Activated CD8-positive, alpha-beta T cell treated with anti-CD3 and anti-CD28 coated beads, Interleukin-2, amount 10 ng/mL, durations not matched to agents 7 days and 5 days (primary cell): ENCODE data around the gene CHST2. TPM values are rescaled to one million over a fixed set of nuclear protein-coding genes. Genes with fewer than 3 reads are reported as not detected.
A peak's percentile ranks its signal among the peaks of the same experiment; 100 is the strongest.
"Not testable (repeated sequence)": the region's sequence is repeated elsewhere in the genome, so short reads cannot be mapped to it uniquely, and the experiment has no call there.

Experiments
- ATAC-seq: fragments of 150-1000 bp; cut with Tn5 transposase; one replicate; pipeline ENCODE4 v1.10.0; 2021; ENCODE audit warnings: moderate library complexity
- CTCF ChIA-PET: fragments of 350-600 bp; sonication (Branson Sonifier 250); formaldehyde crosslinking; loops from one replicate; lab custom pipeline; 2021; ENCODE audit warnings: antibody characterized with exemption; lab: Charles Lee
- POLR2A ChIA-PET: fragments of 350-600 bp; sonication (Branson Sonifier 250); formaldehyde crosslinking; loops from one replicate; lab custom pipeline; 2021; ENCODE audit warnings: antibody characterized with exemption; lab: Charles Lee
- DNase-seq: peaks from one replicate; pipeline ENCODE4 v3.0.0-alpha.2; 2020
- H3K27ac Mint-ChIP-seq: one replicate; pipeline ENCODE4 v1.8.0; 2021; ENCODE audit warnings: mild to moderate bottlenecking, mixed read lengths
- H3K27me3 Mint-ChIP-seq: one replicate; pipeline ENCODE4 v1.8.0; 2021; ENCODE audit warnings: low read depth, mixed read lengths
- H3K36me3 Mint-ChIP-seq: one replicate; pipeline ENCODE4 v1.8.0; 2021; ENCODE audit warnings: low read depth, mixed read lengths
- H3K4me1 Mint-ChIP-seq: one replicate; pipeline ENCODE4 v1.8.0; 2021; ENCODE audit warnings: low read depth, mixed read lengths
- H3K4me3 Mint-ChIP-seq: one replicate; pipeline ENCODE4 v1.8.0; 2021; ENCODE audit warnings: mild to moderate bottlenecking, mixed read lengths
- H3K9me3 Mint-ChIP-seq: one replicate; pipeline ENCODE4 v1.8.0; 2022; ENCODE audit warnings: mixed read lengths; ENCODE audit not compliant: insufficient read depth
- total RNA-seq, 2 experiments: library from RNA; stranded (reverse); gene quantifications; one replicate each; pipeline ENCODE4 v1.2.3, GENCODE V29; 2021

Gene CHST2
- total RNA-seq, 2 experiments from 2014 or later, result 2.3 to 2.4 TPM

DNA sequence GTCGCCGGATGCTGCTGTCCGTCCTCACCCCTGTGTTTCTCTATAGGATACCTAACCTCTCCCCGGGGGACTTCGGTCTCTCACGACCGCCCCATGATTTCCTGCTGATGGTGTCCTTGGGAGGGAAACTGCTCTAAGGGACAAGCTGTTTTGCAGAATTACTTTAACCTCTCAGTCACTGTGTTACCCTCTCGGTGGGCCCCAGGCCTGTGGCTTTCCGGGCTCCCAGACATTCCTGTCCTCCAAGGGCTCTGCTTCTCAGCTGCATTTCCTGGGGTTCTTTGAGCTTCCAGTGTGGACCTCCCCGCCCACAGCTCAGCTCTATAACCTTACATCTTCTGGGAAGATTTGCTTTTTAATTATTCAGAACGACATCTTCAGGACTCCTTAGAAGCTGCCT, 40.9 kb downstream of the CHST2 start:
- H3K27me3 Mint-ChIP-seq, result no peaks in the 10 kb centered on the region
- no peak overlapping the region for H3K4me3 Mint-ChIP-seq
- no peak overlapping the region for H3K27ac Mint-ChIP-seq
- no peaks in the 10 kb centered on the region for H3K36me3 Mint-ChIP-seq
- ATAC-seq (no peak), DNase-seq (no peak)
- POLR2A ChIA-PET, result interaction anchor here (1.2 kb wide), 1 partner anchor 12 kb away, joined by 3 read pairs; no protein-coding TSS in a partner anchor
- H3K4me1 Mint-ChIP-seq, result peaks cover 27% of the 10 kb centered on the region
- CTCF ChIA-PET, result interaction anchor here (1.8 kb wide), 1 partner anchor 36 kb away, joined by 8 read pairs; no protein-coding TSS in a partner anchor
- no peaks in the 10 kb centered on the region for H3K9me3 Mint-ChIP-seq

DNA sequence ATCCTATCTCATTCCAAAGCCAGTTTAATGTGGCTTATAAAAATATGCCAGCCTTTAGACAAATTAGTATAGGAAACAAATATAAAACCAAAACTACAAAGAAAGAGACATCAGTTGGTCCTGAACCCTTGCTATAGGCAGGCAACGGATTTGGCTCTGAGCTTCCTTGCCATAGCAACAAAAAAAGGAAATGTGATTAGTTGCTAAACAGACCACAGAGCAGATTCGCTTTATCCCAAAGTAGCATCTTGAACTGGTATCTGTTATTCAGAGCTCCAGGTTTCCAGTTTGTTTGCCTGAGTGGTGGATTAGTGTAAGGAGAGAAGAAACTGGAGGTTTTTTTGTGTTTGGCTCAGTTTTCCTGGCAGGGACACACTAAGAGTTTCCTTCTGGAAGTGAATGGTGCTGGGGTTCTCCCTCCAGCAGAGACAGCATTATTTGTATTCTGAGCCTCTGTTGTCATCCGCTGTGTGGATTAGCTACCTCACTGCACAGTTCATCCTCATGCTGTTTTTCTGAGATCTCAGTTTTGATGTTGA, 44.1 kb downstream of the CHST2 start:
- H3K27ac Mint-ChIP-seq, result no peak overlapping the region
- no peak overlapping the region for H3K4me3 Mint-ChIP-seq
- peaks cover 39% of the 10 kb centered on the region for H3K4me1 Mint-ChIP-seq
- H3K36me3 Mint-ChIP-seq, result peaks cover 3% of the 10 kb centered on the region
- CTCF ChIA-PET, result interaction anchor here (1.0 to 3.6 kb wide), 4 partner anchors 12 to 511 kb away, joined by 3 to 19 read pairs (median 6); no protein-coding TSS in a partner anchor
- H3K27me3 Mint-ChIP-seq, result no peaks in the 10 kb centered on the region
- ATAC-seq, result no peak
- POLR2A ChIA-PET, result interaction anchor here (1.0 kb wide), 1 partner anchor 39 kb away, joined by 3 read pairs; no protein-coding TSS in a partner anchor
- DNase-seq, result no peak
- H3K9me3 Mint-ChIP-seq, result no peaks in the 10 kb centered on the region

DNA sequence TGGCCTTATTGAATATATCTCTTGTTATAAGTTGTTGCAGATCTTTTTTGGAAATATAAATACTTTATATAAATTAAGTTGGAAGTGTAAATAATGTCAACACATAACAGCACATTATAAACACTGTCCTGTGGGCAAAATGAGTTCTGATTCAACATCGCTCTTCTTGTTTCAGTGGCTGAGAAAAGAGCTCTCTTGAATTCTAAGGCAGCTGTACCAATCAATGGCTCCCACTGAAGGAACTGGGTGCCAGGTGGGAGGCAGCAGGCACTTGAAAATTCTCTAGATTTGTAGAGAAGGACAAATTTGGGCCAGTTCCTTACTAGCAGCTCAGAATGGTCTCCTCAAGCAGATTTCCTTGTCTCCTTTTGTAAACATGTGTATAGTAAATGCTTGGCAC, 45.6 kb downstream of the CHST2 start:
- Mint-ChIP-seq H3K27me3 (no peaks in the 10 kb centered on the region), H3K4me3 (no peak overlapping the region), H3K36me3 (peaks cover 6% of the 10 kb centered on the region), H3K4me1 (peaks cover 50% of the 10 kb centered on the region), H3K9me3 (no peaks in the 10 kb centered on the region), H3K27ac (peak overlapping the region; percentile 56)
- DNase-seq (no peak), ATAC-seq (no peak)
- ChIA-PET CTCF (interaction anchor here (0.9 to 3.6 kb wide), 5 partner anchors 42 to 134 kb away, joined by 3 to 19 read pairs (median 5); no protein-coding TSS in a partner anchor), POLR2A (interaction anchor here (0.6 to 0.8 kb wide), 2 partner anchors 40 to 45 kb away, joined by 3 read pairs; no protein-coding TSS in a partner anchor)

DNA sequence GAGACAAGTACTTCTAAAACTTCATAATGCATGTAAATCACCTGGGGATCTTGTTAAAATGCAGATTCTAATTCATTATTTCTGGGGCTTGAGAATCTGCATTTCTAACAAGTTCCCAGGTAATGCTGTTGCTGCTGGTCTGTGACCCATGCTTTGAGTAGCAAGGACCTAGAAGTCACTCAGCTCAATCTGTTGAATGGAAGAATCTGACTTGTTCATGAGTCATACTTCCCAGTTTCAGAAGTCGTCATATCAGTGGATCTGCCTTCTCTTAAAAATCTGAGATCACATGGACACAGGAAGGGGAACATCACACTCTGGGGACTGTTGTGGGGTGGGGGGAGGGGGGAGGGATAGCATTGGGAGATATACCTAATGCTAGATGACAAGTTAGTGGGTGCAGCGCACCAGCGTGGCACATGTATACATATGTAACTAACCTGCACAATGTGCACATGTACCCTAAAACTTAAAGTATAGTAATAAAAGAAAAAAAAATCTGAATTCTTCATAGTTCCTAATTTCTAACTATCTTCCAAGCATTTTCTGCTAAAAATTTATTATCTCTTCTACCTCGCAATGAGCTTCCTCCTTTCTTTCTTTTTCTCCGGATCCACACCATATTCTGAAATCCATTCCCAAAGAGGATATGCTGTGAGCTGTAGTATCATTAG, 46.2 kb downstream of the CHST2 start:
- H3K9me3 Mint-ChIP-seq, H3K27me3 Mint-ChIP-seq, H3K4me3 Mint-ChIP-seq, H3K36me3 Mint-ChIP-seq, H3K27ac Mint-ChIP-seq, DNase-seq: not testable (repeated sequence)
- H3K4me1 Mint-ChIP-seq, result peaks cover 55% of the 10 kb centered on the region
- ATAC-seq, result peak; percentile 47
- ChIA-PET CTCF (interaction anchor here (0.9 to 3.6 kb wide), 6 partner anchors 10 to 133 kb away, joined by 3 to 19 read pairs (median 4); no protein-coding TSS in a partner anchor), POLR2A (interaction anchor here (0.6 to 0.8 kb wide), 2 partner anchors 41 to 45 kb away, joined by 3 read pairs; no protein-coding TSS in a partner anchor)

DNA sequence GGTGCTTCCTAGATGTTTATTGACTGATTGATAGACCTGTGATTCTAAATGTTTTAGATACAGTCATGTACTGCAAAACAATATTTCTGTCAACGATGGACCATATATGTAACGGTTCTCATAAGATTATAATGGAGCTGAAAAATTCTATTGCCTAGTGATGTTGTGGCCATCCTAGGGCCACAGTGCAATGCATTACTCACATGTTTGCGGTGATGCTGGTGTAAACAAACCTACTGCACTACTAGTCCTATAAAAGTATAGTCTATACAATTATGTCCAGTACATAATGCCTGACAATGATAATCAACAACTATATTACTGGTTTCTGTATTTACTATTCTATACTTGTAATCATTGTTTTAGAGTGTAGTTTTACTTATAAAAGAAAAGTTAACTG, 46.8 kb downstream of the CHST2 start:
- ATAC-seq, result no peak
- POLR2A ChIA-PET, result interaction anchor here (0.6 kb wide), 1 partner anchor 167 kb away, joined by 7 read pairs; no protein-coding TSS in a partner anchor
- CTCF ChIA-PET, result interaction anchor here (0.9 to 3.6 kb wide), 5 partner anchors 9 to 133 kb away, joined by 3 to 19 read pairs (median 4); no protein-coding TSS in a partner anchor

DNA sequence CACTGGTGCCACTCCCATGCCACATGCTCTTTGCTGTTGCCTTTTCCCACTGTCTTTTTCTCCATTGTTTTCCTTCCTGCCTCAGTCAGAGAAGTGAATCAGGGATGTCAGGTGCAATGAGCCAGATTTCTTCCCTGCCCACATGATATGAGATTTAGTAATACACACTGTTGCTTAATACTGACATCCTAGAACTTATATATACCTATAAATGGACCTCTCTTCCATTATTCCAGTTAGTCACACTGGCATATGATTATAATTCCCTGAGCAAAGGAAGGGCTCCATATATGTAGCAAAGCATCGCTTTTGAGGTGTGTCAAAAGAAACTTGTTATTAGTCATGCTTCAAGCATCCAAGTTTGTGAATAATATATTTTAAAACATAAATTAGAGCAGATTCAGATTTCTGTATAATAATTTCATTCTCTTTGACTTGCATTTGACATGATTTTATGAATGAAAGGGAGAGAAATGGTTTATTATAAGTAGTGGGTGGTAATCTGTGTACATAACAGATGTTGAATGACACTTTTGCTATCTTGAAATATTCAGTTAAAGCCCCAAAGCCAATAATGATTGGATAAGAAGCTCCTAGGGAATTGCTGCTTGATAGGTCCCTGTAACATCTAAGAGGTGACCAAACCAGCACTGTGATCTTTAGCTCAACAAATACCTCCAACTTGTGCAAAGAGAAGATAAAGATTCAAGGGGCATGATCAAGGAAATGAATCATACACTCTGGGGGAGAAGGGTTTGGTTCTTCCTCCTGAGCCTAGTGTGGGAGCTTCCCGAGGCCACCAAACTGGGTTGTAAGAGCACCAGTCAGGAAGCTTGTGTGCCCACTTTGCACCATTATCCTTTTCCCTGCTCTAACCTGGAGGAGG, 48.6 kb downstream of the CHST2 start:
- Mint-ChIP-seq H3K27ac (peak overlapping the region; percentile 31), H3K9me3 (peaks cover 7% of the 10 kb centered on the region), H3K4me3 (no peak overlapping the region), H3K27me3 (no peaks in the 10 kb centered on the region), H3K36me3 (peaks cover 19% of the 10 kb centered on the region), H3K4me1 (peaks cover 78% of the 10 kb centered on the region)
- POLR2A ChIA-PET, result interaction anchor here (1.1 kb wide), 1 partner anchor 803 kb away, joined by 3 read pairs; the partner anchor contains the start of gene DIPK2A
- no peak for DNase-seq
- CTCF ChIA-PET, result interaction anchor here (4.4 kb wide), 1 partner anchor 48 kb away, joined by 23 read pairs; the partner anchor contains the start of gene CHST2
- ATAC-seq, result no peak

More for the DNA sequence above, 46.8 kb downstream of the CHST2 start:
- Mint-ChIP-seq H3K9me3 (no peaks in the 10 kb centered on the region), H3K27ac (no peak overlapping the region), H3K27me3 (no peaks in the 10 kb centered on the region), H3K4me1 (peaks cover 61% of the 10 kb centered on the region), H3K4me3 (no peak overlapping the region), H3K36me3 (peaks cover 6% of the 10 kb centered on the region)
- no peak for DNase-seq

DNA sequence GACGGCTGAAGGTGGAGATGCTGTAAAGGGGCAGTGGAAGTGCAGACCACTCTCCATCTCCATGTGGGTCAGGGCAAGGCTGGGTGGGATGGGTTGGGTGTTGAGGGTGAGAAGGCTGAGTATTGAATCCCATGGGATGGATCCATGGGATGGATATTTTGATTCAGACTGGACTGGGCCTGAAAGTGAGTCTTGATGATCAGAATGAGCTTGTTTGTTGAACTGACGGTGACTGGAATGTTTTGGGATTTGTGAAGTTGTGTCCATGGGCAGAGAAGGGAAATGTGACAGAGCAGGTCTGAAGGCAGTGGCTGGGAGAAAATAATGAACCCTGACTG, 49.3 kb downstream of the CHST2 start:
- ChIA-PET CTCF (interaction anchor here (1.1 to 4.4 kb wide), 2 partner anchors 48 to 180 kb away, joined by 3 to 23 read pairs; partner anchors contain the start of gene CHST2), POLR2A (interaction anchor here (1.1 kb wide), 1 partner anchor 802 kb away, joined by 3 read pairs; the partner anchor contains the start of gene DIPK2A)

DNA sequence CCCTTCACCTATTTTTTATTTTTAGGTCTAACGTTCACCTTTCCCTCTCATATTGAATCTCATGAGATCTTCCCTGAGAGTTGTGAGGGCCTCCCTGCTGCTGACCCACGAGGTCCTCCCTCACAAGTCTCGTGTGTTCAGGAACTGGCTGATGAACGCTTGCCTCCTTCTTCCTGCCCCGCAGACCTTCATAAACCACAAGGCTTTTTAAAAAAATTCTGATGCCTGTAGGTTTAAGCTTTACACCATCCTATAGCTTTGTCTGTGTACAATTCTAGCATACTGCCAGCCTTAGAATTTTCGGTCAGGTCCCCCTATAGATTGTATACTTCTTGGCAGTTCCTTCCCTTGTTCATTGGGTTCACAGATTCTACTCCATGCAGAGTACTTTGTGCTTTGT, 50.5 kb downstream of the CHST2 start:
- Mint-ChIP-seq H3K9me3 (peaks cover 18% of the 10 kb centered on the region), H3K27me3 (no peaks in the 10 kb centered on the region), H3K36me3 (peaks cover 29% of the 10 kb centered on the region), H3K4me1 (peaks cover 65% of the 10 kb centered on the region), H3K4me3 (peak overlapping the region; percentile 29), H3K27ac (peak overlapping the region; percentile 96)
- ChIA-PET POLR2A (no interaction called here), CTCF (interaction anchor here (1.1 to 4.4 kb wide), 2 partner anchors 50 to 179 kb away, joined by 3 to 23 read pairs; partner anchors contain the start of gene CHST2)
- peak; percentile 47 for ATAC-seq
- peak; percentile 35 for DNase-seq

More for the DNA sequence above, 49.3 kb downstream of the CHST2 start:
- Mint-ChIP-seq H3K4me1 (peaks cover 74% of the 10 kb centered on the region), H3K36me3 (peaks cover 21% of the 10 kb centered on the region), H3K27me3 (no peaks in the 10 kb centered on the region), H3K27ac (peak overlapping the region; percentile 31), H3K9me3 (peaks cover 12% of the 10 kb centered on the region), H3K4me3 (no peak overlapping the region)
- ATAC-seq, result no peak
- DNase-seq, result no peak

DNA sequence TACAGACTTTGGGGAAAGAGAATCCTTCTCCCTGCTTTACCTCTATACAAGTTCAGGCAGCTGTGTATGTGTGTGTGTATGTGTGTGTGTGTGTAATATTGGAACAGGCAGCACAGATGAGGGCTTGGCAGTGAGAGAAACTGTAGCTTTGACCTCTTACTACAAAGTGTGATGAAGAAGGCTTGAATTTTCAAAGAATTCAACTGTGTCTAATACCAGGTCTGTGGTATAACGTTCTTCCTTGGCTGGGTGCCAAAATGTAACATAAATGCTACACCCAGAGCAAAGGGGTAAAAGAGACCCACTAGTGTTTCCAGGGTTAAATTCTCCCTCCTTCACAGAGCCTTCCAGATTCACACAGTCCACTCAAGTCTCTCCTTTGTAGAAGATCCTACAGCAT, 51.1 kb downstream of the CHST2 start:
- DNase-seq (no peak), ATAC-seq (peak; percentile 48)
- H3K36me3 Mint-ChIP-seq, result peaks cover 29% of the 10 kb centered on the region
- H3K27me3 Mint-ChIP-seq, result no peaks in the 10 kb centered on the region
- peak overlapping the region; percentile 62 for H3K4me3 Mint-ChIP-seq
- peaks cover 18% of the 10 kb centered on the region for H3K9me3 Mint-ChIP-seq
- CTCF ChIA-PET, result interaction anchor here (0.8 to 4.4 kb wide), 7 partner anchors 18 to 503 kb away, joined by 3 to 23 read pairs (median 3); partner anchors contain the start of gene CHST2
- peak overlapping the region; percentile 96 for H3K27ac Mint-ChIP-seq
- H3K4me1 Mint-ChIP-seq, result peaks cover 61% of the 10 kb centered on the region
- POLR2A ChIA-PET, result interaction anchor here (0.7 to 1.4 kb wide), 3 partner anchors 9 to 51 kb away, joined by 3 to 5 read pairs (median 4); partner anchors contain the start of gene CHST2

DNA sequence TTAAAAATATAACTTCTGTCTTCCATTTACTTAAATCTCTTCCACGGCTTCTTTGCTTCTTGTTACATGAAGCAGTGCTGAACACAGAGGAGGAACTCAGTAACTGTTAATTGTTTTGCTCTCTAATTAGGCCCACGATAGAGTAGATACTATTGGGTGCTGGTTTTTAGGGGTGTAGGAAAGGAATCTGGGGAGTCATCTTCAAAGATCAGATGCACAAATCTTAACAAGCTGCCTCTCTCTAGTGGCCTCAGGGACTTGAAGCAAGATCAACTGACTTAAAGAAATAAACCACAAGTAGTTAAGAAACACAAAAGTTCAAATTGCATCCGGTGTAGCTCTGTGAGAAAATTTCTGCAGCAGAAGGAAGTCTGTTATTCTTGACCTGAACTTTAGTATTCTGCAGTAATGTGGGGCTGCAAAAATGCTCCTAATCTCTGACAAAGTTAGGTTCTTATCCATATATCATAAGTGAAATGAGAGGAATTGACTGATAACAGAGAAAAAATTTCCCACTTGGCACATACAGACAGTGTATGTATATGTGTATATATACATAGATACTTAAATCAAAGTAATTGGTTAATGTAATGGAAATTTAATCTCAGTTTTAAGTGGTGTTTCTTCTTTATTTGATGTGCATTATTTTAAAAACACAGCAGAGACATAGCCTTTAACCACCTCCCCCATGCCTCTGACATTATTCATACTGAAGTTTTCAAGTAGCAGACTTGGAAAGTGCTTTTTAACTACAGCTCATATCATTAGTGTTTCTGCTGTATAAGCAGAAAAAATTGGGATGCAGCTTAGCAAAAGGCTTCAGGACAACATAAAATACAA, 51.8 kb downstream of the CHST2 start:
- POLR2A ChIA-PET, result interaction anchor here (0.6 to 1.4 kb wide), 5 partner anchors 9 to 65 kb away, joined by 3 to 5 read pairs (median 3); partner anchors contain the start of gene CHST2
- H3K4me1 Mint-ChIP-seq, result peaks cover 56% of the 10 kb centered on the region

More for the DNA sequence above, 51.8 kb downstream of the CHST2 start:
- CTCF ChIA-PET, result interaction anchor here (0.6 to 4.4 kb wide), 11 partner anchors 17 to 503 kb away, joined by 3 to 23 read pairs (median 3); partner anchors contain the start of gene CHST2
- H3K27me3 Mint-ChIP-seq, result no peaks in the 10 kb centered on the region
- ATAC-seq (peak; percentile 82), DNase-seq (peak; percentile 56)
- H3K27ac Mint-ChIP-seq, result peak overlapping the region; percentile 96
- H3K4me3 Mint-ChIP-seq, result peak overlapping the region; percentile 62
- H3K9me3 Mint-ChIP-seq, result peaks cover 18% of the 10 kb centered on the region
- H3K36me3 Mint-ChIP-seq, result peaks cover 29% of the 10 kb centered on the region
